G401.6 (cell line): ENCODE results near the gene IRS2.
"Not testable (repeated sequence)": the region's sequence is repeated elsewhere in the genome, so short reads cannot be mapped to it uniquely, and the experiment has no call there.

Source experiments
- FAIRE-seq: peaks from 2 replicates; lab custom pipeline; 2012; peaks lifted over from hg19 to GRCh38; lab: Jason Lieb, UNC

IRS2 gene

GRCh38 chr13:109751477-109751876, 34.9 kb downstream of the IRS2 start:
- FAIRE-seq, result no peak

GRCh38 chr13:109750221-109750775, 36.1 kb downstream of the IRS2 start:
- no peak for FAIRE-seq

GRCh38 chr13:109749365-109749764, 37.0 kb downstream of the IRS2 start:
- no peak for FAIRE-seq

- no peak for FAIRE-seq
Measured at GRCh38 chr13:109748677-109749076, 37.7 kb downstream of the IRS2 start.

GRCh38 chr13:109747524-109747923, 38.9 kb downstream of the IRS2 start:
- FAIRE-seq, result no peak

GRCh38 chr13:109746364-109746763, 40.0 kb downstream of the IRS2 start:
- FAIRE-seq, result no peak

- no peak for FAIRE-seq
Measured at GRCh38 chr13:109745702-109746101, 40.7 kb downstream of the IRS2 start.

- FAIRE-seq, result no peak
Measured at GRCh38 chr13:109745060-109745459, 41.3 kb downstream of the IRS2 start.

- no peak for FAIRE-seq
Measured at GRCh38 chr13:109744512-109745051, 41.8 kb downstream of the IRS2 start.

- FAIRE-seq, result no peak
Measured at GRCh38 chr13:109743706-109744453, 42.5 kb downstream of the IRS2 start.

GRCh38 chr13:109741966-109742365, 44.4 kb downstream of the IRS2 start:
- FAIRE-seq, result no peak

GRCh38 chr13:109740721-109741120, 45.7 kb downstream of the IRS2 start:
- FAIRE-seq, result no peak

GRCh38 chr13:109740121-109740520, 46.3 kb downstream of the IRS2 start:
- FAIRE-seq, result no peak

- no peak for FAIRE-seq
Measured at GRCh38 chr13:109738298-109738746, 48.1 kb downstream of the IRS2 start.

- FAIRE-seq, result no peak
Measured at GRCh38 chr13:109737606-109738005, 48.8 kb downstream of the IRS2 start.

GRCh38 chr13:109737046-109737573, 49.3 kb downstream of the IRS2 start:
- no peak for FAIRE-seq

- FAIRE-seq, result no peak
Measured at GRCh38 chr13:109735436-109735966, 50.9 kb downstream of the IRS2 start.

GRCh38 chr13:109734002-109734785, 52.2 kb downstream of the IRS2 start:
- FAIRE-seq, result no peak

- FAIRE-seq, result no peak
Measured at GRCh38 chr13:109733550-109733949, 52.8 kb downstream of the IRS2 start.

- not testable (repeated sequence) for FAIRE-seq
Measured at GRCh38 chr13:109732470-109733170, 53.8 kb downstream of the IRS2 start.

GRCh38 chr13:109730812-109731335, 55.5 kb downstream of the IRS2 start:
- FAIRE-seq, result no peak
